Astrocyte of the cerebellum (primary cell): ENCODE results near the gene ATP8A1.
A peak's percentile ranks its signal among the peaks of the same experiment; 100 is the strongest.

Experiments
- DNase-seq: peaks from one replicate; pipeline ENCODE4 v3.0.0-alpha.2; 2011; ENCODE audit warnings: low read depth
- H3K4me3 ChIP-seq: 2 replicates; pipeline ENCODE4 v1.5.1; 2011; ENCODE audit warnings: mild to moderate bottlenecking, low read depth, low read length, moderate library complexity
- CTCF ChIP-seq: IDR thresholded peaks from 2 replicates; pipeline ENCODE4 v1.5.1; 2012; ENCODE audit warnings: low read length, low read depth, moderate library complexity, mild to moderate bottlenecking; ENCODE audit errors: missing control alignments
- in situ Hi-C: cut with HindIII; loops from 2 replicates; pipeline ENCODE4 v1.10.0; 2017; ENCODE audit warnings: low sequenced_read_pairs

Gene ATP8A1

GRCh38 chr4:42371305-42372252 is 285.3 kb downstream of the ATP8A1 start:
- in situ Hi-C loops: no loop called here
- H3K4me3 ChIP-seq: no peak overlapping the region
- peak; percentile 62 for TF ChIP-seq CTCF
- DNase-seq: peak; percentile 60

GRCh38 chr4:42369489-42369888 is 287.4 kb downstream of the ATP8A1 start:
- in situ Hi-C loops: no loop called here
- no peak for TF ChIP-seq CTCF
- DNase-seq: no peak
- no peak overlapping the region for H3K4me3 ChIP-seq

- in situ Hi-C loops: no loop called here
- no peak overlapping the region for H3K4me3 ChIP-seq
- no peak for DNase-seq
- no peak for TF ChIP-seq CTCF
These were observed 289.9 kb downstream of the ATP8A1 start for GRCh38 chr4:42366959-42367358.

- no peak overlapping the region for H3K4me3 ChIP-seq
- DNase-seq: no peak
- TF ChIP-seq CTCF: no peak
- in situ Hi-C loops: no loop called here
These were observed 292.4 kb downstream of the ATP8A1 start for GRCh38 chr4:42364266-42365053.

GRCh38 chr4:42363614-42364013 is 293.3 kb downstream of the ATP8A1 start:
- TF ChIP-seq CTCF: no peak
- H3K4me3 ChIP-seq: no peak overlapping the region
- in situ Hi-C loops: no loop called here

GRCh38 chr4:42362591-42362990 is 294.3 kb downstream of the ATP8A1 start:
- no peak overlapping the region for H3K4me3 ChIP-seq
- in situ Hi-C loops: no loop called here
- DNase-seq: no peak
- no peak for TF ChIP-seq CTCF

More at GRCh38 chr4:42363614-42364013, 293.3 kb downstream of the ATP8A1 start:
- DNase-seq: no peak
